B cell (primary cell): ENCODE measurements around the gene SOHLH1. TPM values are rescaled to one million over a fixed set of nuclear protein-coding genes. Genes with fewer than 3 reads are reported as not detected.

Experiments used
- ATAC-seq: fragments of 200-7000 bp; cut with Tn5 transposase; one replicate; pipeline ENCODE4 v1.10.0; 2021; ENCODE audit warnings: low read depth, mild to moderate bottlenecking, moderate number of reproducible peaks, moderate library complexity
- CTCF ChIA-PET: fragments of 350-600 bp; sonication (Branson Sonifier 250); formaldehyde crosslinking; loops from one replicate; lab custom pipeline; 2021; ENCODE audit warnings: antibody characterized with exemption, inconsistent platforms; lab: Charles Lee
- POLR2A ChIA-PET: fragments of 350-600 bp; sonication (Branson Sonifier 250); formaldehyde crosslinking; loops from one replicate; lab custom pipeline; 2021; ENCODE audit warnings: antibody characterized with exemption; lab: Charles Lee
- DNase-seq: peaks from one replicate; pipeline ENCODE4 v3.0.0; 2013
- H2AFZ ChIP-seq: 2 replicates; pipeline ENCODE4 v1.6.1; 2012; ENCODE audit warnings: mild to moderate bottlenecking, low read depth, low read length; ENCODE audit not compliant: insufficient read depth, poor library complexity, severe bottlenecking
- H3K27ac ChIP-seq, 2 donors: 1 replicate in 1 of 2; 2 replicates in 1 of 2; pipeline ENCODE4 v1.5.1; 2012 to 2013; ENCODE audit warnings: low read length in 2 of 2, mild to moderate bottlenecking in 2 of 2, moderate library complexity in 1 of 2
- H3K27me3 ChIP-seq, 4 experiments: fragments of 200-600 bp in 1 of 4; sonication (generic) in 1 of 4; replicated peaks in 1 of 4; 1 replicate in 2 of 4; 2 replicates in 2 of 4; pipeline versions ENCODE4 v1.6.1 to v1.7.0; 2013 to 2016; ENCODE audit warnings: low read length in 3 of 4, mild to moderate bottlenecking in 2 of 4, mixed read lengths in 1 of 4, moderate library complexity in 1 of 4; ENCODE audit not compliant: insufficient read depth in 4 of 4, control insufficient read depth in 3 of 4; ENCODE audit errors: control extremely low read depth in 1 of 4
- H3K36me3 ChIP-seq, 2 experiments: replicated peaks in 1 of 2; 1 replicate in 1 of 2; 2 replicates in 1 of 2; pipeline versions ENCODE4 v1.6.1 to v1.7.1; 2013; ENCODE audit warnings: low read length in 1 of 2; ENCODE audit not compliant: insufficient read depth in 2 of 2, control insufficient read depth in 1 of 2; ENCODE audit errors: control extremely low read depth in 1 of 2, extremely low read depth in 1 of 2
- H3K4me1 ChIP-seq, 2 donors: fragments of 200-600 bp in 1 of 2; sonication (generic) in 1 of 2; 1 replicate in 1 of 2; 2 replicates in 1 of 2; pipeline versions ENCODE4 v1.5.1 to v1.6.1; 2013 to 2017; ENCODE audit warnings: low read length in 2 of 2; ENCODE audit not compliant: control insufficient read depth in 2 of 2, insufficient read depth in 2 of 2
- H3K4me2 ChIP-seq: replicated peaks from 2 replicates; pipeline ENCODE3; 2012; ENCODE audit warnings: mild to moderate bottlenecking, low read depth, low read length; ENCODE audit not compliant: poor library complexity, severe bottlenecking
- H3K4me3 ChIP-seq, 5 experiments: fragments of 200-600 bp in 1 of 5; sonication (generic) in 1 of 5; 1 replicate in 3 of 5; 2 replicates in 2 of 5; pipeline versions ENCODE4 v1.5.1 to v1.7.0; 2011 to 2016; ENCODE audit warnings: low read length in 4 of 5, mild to moderate bottlenecking in 4 of 5, low read depth in 2 of 5, control low read depth in 1 of 5, moderate library complexity in 1 of 5; ENCODE audit not compliant: insufficient read depth in 1 of 5; ENCODE audit errors: control extremely low read depth in 1 of 5, extremely low read depth in 1 of 5
- H3K79me2 ChIP-seq: fragments of 200-600 bp; sonication (generic); one replicate; pipeline ENCODE4 v1.6.0; 2016; ENCODE audit warnings: low read length; ENCODE audit not compliant: control insufficient read depth, insufficient read depth
- H3K9ac ChIP-seq: fragments of 200-600 bp; sonication (generic); 2 replicates; pipeline ENCODE4 v1.6.1; 2017; ENCODE audit warnings: mild to moderate bottlenecking, low read length, moderate library complexity
- H3K9me3 ChIP-seq, 3 donors: one replicate each; pipeline versions ENCODE4 v1.6.1 to v1.7.1; 2013; ENCODE audit warnings: low read length in 2 of 3; ENCODE audit not compliant: control insufficient read depth in 2 of 3, insufficient read depth in 1 of 3; ENCODE audit errors: control extremely low read depth in 1 of 3
- H4K20me1 ChIP-seq: 2 replicates; pipeline ENCODE4 v1.6.0; 2012; ENCODE audit warnings: mild to moderate bottlenecking, low read length; ENCODE audit not compliant: insufficient read depth, control insufficient read depth, poor library complexity, severe bottlenecking
- H3K27ac Mint-ChIP-seq: one replicate; pipeline ENCODE4 v1.8.0; 2021; ENCODE audit warnings: mixed read lengths
- H3K27me3 Mint-ChIP-seq: one replicate; pipeline ENCODE4 v1.8.0; 2021; ENCODE audit warnings: mixed read lengths
- H3K4me1 Mint-ChIP-seq: one replicate; pipeline ENCODE4 v1.8.0; 2021; ENCODE audit warnings: mixed read lengths
- H3K4me3 Mint-ChIP-seq: one replicate; pipeline ENCODE4 v1.8.0; 2021; ENCODE audit warnings: mixed read lengths
- H3K9me3 Mint-ChIP-seq: one replicate; pipeline ENCODE4 v1.8.0; 2022; ENCODE audit warnings: mixed read lengths; ENCODE audit not compliant: insufficient read depth
- EZH2 ChIP-seq: IDR thresholded peaks from 2 replicates; pipeline ENCODE4 v1.6.1; 2012; ENCODE audit warnings: borderline replicate concordance, low read depth, mild to moderate bottlenecking, moderate library complexity, low read length; ENCODE audit not compliant: insufficient read depth, poor library complexity, severe bottlenecking
- WGBS: methylation state at CpG from one replicate; pipeline ENCODE4 v1.1.5; 2013; ENCODE audit warnings: missing lambda C conversion rate; ENCODE audit not compliant: insufficient coverage; 5-methylcytosine and 5-hydroxymethylcytosine counted together
- intact Hi-C: fragments of 100-400 bp; cut with micrococcal nuclease; formaldehyde crosslinking; loops from one replicate; pipeline ENCODE4 v1.10.0; 2022
- polyA plus RNA-seq: library from polyadenylated mRNA; depleted of rRNA; stranded (reverse); fragments of >200 nt; gene quantifications from 2 replicates; pipeline ENCODE4 v1.2.3, GENCODE V29; 2012
- total RNA-seq, 2 donors: library from RNA; stranded (reverse); fragments of 120-200 nt in 1 of 2; gene quantifications; 1 replicate in 1 of 2; 2 replicates in 1 of 2; pipeline versions ENCODE4 v1.2.3 to v1.2.4, GENCODE V29; 2013 to 2022
- TF ChIP-seq, protein P1 (sequence below): fragments of 200-600 bp; IDR thresholded peaks from one replicate; pipeline ENCODE4 v1.8.0; 2022; ENCODE audit warnings: antibody characterized with exemption, mild to moderate bottlenecking

The SOHLH1 gene
- total and polyA plus RNA-seq, 2 donors (not counting 1 experiment from before 2014, with no cell fraction given) = not detected

DNA sequence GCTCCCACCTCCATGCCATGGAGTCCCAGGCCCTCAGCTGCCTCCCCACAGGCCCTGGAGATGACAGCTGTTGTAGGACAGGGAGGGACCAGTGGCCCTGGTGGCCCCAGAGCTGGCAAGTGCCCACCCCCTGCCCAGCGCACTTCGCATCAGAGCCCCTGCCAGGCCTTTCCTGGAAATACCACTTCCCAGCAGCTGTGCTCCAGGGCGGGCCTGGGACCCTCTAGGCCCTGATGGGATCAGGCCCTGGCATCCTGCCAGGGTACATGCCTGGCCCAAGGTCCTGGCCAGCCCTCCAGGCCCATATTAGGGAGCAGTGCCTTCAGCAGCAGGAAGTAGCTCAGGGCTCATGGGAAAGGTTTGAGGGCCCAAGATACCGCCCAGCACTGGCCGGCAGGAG, 5.2 kb upstream of the SOHLH1 start:
- no peaks in the 10 kb centered on the region for H3K4me1 Mint-ChIP-seq
- Histone ChIP-seq H3K4me1 (peaks cover 6 to 7% of the 10 kb centered on the region in 2 donors), H3K36me3 (no peaks in the 10 kb centered on the region), H3K27ac (no peak overlapping the region), H2AFZ (no peak overlapping the region), H4K20me1 (no peaks in the 10 kb centered on the region), H3K9ac (no peak overlapping the region), H3K9me3 (no peaks in the 10 kb centered on the region), H3K4me2 (no peak overlapping the region), H3K27me3 (peaks cover 0 to 11% (median 0%) of the 10 kb centered on the region in 4 experiments), H3K79me2 (no peaks in the 10 kb centered on the region), H3K4me3 (no peak overlapping the region)
- ATAC-seq = no peak
- CTCF ChIA-PET = no interaction called here
- no peak overlapping the region for H3K27ac Mint-ChIP-seq
- no peaks in the 10 kb centered on the region for H3K27me3 Mint-ChIP-seq
- TF ChIP-seq EZH2 = no peak
- TF ChIP-seq, protein P1, sequence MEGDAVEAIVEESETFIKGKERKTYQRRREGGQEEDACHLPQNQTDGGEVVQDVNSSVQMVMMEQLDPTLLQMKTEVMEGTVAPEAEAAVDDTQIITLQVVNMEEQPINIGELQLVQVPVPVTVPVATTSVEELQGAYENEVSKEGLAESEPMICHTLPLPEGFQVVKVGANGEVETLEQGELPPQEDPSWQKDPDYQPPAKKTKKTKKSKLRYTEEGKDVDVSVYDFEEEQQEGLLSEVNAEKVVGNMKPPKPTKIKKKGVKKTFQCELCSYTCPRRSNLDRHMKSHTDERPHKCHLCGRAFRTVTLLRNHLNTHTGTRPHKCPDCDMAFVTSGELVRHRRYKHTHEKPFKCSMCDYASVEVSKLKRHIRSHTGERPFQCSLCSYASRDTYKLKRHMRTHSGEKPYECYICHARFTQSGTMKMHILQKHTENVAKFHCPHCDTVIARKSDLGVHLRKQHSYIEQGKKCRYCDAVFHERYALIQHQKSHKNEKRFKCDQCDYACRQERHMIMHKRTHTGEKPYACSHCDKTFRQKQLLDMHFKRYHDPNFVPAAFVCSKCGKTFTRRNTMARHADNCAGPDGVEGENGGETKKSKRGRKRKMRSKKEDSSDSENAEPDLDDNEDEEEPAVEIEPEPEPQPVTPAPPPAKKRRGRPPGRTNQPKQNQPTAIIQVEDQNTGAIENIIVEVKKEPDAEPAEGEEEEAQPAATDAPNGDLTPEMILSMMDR = no peak
- WGBS = 88% methylated on average over 5 of the region's 5 CpGs
- POLR2A ChIA-PET = no interaction called here
- intact Hi-C loops = no loop called here
- H3K9me3 Mint-ChIP-seq = no peaks in the 10 kb centered on the region
- H3K4me3 Mint-ChIP-seq = no peak overlapping the region
- DNase-seq = no peak

DNA sequence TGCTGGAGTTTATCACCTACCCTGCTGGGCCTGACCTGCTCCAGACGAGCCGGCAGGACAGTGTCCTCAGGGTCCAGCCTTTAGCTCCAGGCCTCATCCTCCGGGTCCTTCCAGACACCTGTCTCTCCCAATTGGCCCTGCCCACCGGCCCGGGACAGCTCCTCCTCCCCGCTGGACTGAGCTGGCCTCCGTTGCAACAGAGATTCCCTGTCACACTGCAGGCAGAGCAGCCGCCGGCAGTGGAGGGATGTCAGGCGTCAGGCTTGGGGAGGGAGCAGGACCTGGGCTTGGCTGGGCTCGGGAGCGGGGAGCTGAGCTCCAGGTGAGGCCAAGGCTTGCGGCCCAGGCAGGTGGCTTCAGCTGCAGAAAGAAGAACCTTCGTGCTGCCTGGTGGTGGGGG, 4.4 kb upstream of the SOHLH1 start:
- CTCF ChIA-PET = no interaction called here
- peaks cover 0 to 11% (median 0%) of the 10 kb centered on the region in 4 experiments for H3K27me3 ChIP-seq

More for the DNA sequence above, 4.4 kb upstream of the SOHLH1 start:
- no peak for ATAC-seq
- WGBS = 41% methylated on average over 14 of the region's 14 CpGs
- TF ChIP-seq, protein P1 = no peak
- TF ChIP-seq EZH2 = no peak
- H3K4me3 Mint-ChIP-seq = no peak overlapping the region
- H2AFZ ChIP-seq = no peak overlapping the region
- intact Hi-C loops = no loop called here
- H3K27ac ChIP-seq = no peak overlapping the region
- H3K79me2 ChIP-seq = no peaks in the 10 kb centered on the region
- H3K27ac Mint-ChIP-seq = no peak overlapping the region
- POLR2A ChIA-PET = no interaction called here
- no peaks in the 10 kb centered on the region for H3K36me3 ChIP-seq
- H4K20me1 ChIP-seq = no peaks in the 10 kb centered on the region
- no peaks in the 10 kb centered on the region for H3K27me3 Mint-ChIP-seq
- H3K4me1 ChIP-seq = peaks cover 6 to 7% of the 10 kb centered on the region in 2 donors
- no peak overlapping the region for H3K4me2 ChIP-seq
- DNase-seq = no peak
- H3K4me3 ChIP-seq = no peak overlapping the region
- H3K9me3 Mint-ChIP-seq = no peaks in the 10 kb centered on the region
- no peaks in the 10 kb centered on the region for H3K9me3 ChIP-seq
- H3K4me1 Mint-ChIP-seq = no peaks in the 10 kb centered on the region
- H3K9ac ChIP-seq = no peak overlapping the region
